T-helper 17 cell (primary cell): ENCODE measurements around the gene FAM111B. TPM values are rescaled to one million over a fixed set of nuclear protein-coding genes. Genes with fewer than 3 reads are reported as not detected.
"Not testable (repeated sequence)": the region's sequence is repeated elsewhere in the genome, so short reads cannot be mapped to it uniquely, and the experiment has no call there.

Experiments
- ATAC-seq: fragments of 150-1000 bp; cut with Tn5 transposase; 2 replicates; pipeline ENCODE4 v1.10.0; 2021; ENCODE audit warnings: mild to moderate bottlenecking, moderate library complexity
- DNase-seq, 3 donors: peaks; one replicate each; pipeline versions ENCODE4 v3.0.0 to v3.0.0-alpha.2; 2020 to 2021
- H3K9me3 ChIP-seq: one replicate; pipeline ENCODE4 v1.7.0; 2013; ENCODE audit warnings: low read length, mild to moderate bottlenecking; ENCODE audit not compliant: control insufficient read depth, poor library complexity, severe bottlenecking
- H3K27ac Mint-ChIP-seq: one replicate; pipeline ENCODE4 v1.8.0; 2022; ENCODE audit warnings: mild to moderate bottlenecking, moderate library complexity, mixed read lengths
- H3K27me3 Mint-ChIP-seq: one replicate; pipeline ENCODE4 v1.8.0; 2022; ENCODE audit warnings: mixed read lengths
- H3K36me3 Mint-ChIP-seq: one replicate; pipeline ENCODE4 v1.8.0; 2022; ENCODE audit warnings: low read depth, mixed read lengths
- H3K4me1 Mint-ChIP-seq: one replicate; pipeline ENCODE4 v1.8.0; 2022; ENCODE audit warnings: mild to moderate bottlenecking, mixed read lengths
- H3K4me3 Mint-ChIP-seq: one replicate; pipeline ENCODE4 v1.8.0; 2022; ENCODE audit warnings: mild to moderate bottlenecking, moderate library complexity, mixed read lengths
- total RNA-seq, 4 donors: library from RNA in 2 of 4; stranded (reverse) in 2 of 4; gene quantifications; one replicate each; pipeline ENCODE4 v1.2.3 and lab custom pipeline; 2022 to 2026

The FAM111B gene, protein sequence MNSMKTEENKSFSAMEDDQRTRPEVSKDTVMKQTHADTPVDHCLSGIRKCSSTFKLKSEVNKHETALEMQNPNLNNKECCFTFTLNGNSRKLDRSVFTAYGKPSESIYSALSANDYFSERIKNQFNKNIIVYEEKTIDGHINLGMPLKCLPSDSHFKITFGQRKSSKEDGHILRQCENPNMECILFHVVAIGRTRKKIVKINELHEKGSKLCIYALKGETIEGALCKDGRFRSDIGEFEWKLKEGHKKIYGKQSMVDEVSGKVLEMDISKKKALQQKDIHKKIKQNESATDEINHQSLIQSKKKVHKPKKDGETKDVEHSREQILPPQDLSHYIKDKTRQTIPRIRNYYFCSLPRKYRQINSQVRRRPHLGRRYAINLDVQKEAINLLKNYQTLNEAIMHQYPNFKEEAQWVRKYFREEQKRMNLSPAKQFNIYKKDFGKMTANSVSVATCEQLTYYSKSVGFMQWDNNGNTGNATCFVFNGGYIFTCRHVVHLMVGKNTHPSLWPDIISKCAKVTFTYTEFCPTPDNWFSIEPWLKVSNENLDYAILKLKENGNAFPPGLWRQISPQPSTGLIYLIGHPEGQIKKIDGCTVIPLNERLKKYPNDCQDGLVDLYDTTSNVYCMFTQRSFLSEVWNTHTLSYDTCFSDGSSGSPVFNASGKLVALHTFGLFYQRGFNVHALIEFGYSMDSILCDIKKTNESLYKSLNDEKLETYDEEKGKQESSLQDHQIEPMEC
- total RNA-seq (1 to 10 TPM; 1.4 to 2.0 TPM), total RNA-seq (lab: John Stamatoyannopoulos, UW) (3.0 to 3.4 reads per million in 2 donors)

DNA sequence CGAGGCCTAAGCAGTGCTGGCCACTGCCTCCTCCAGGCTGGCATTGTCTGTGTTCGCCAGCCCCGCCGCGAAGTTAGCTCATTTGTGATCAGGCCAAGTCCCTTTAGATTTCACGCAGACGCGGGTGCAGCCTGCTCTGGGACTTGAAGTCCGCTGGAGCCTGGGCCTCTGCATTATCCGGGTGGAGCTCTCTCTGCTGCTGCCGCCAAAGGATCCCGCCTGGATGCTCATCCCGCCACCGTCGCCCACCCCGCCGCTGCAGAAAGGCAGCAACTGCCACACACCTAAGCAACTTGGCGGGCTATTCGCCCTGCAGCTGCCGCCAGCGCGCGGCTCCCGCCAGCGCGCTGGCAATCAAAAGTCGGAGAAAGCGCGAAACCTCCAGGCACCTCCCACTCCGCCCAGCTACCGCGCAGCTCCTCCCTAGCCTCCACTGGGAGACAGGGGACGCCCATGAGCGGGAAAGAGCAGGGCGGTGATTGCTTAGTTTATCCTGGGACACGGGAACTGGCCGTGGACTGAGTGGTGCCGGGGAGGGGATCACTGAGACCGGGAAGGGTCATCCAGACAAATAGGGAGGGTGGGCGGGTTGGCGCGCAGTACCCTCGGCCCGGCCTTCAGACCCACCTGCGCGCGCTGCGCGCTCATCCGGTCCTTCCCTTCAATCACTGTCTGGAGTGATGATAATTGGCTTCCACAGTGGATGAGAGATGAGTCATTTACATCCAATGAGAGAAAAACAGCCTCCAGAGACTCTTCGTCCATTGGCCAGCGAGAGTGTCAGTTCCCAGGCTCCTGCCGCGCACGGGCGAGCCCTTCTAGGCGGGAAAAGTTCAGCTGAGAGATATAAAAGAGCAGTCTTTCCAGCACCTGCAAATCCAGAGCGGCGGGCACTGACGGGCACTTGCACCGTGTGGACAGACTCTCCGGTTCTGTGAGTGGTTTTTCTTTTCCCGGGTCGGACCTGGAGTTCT lies at the start of gene FAM111B:
Gene FAM111B, plus strand, starts transcription at position 875 of the 974 bp plus-strand sequence. CDS start 2,389 bp downstream, outside the sequence.
- peaks cover 43% of the 10 kb centered on the region for H3K4me1 Mint-ChIP-seq
- H3K27ac Mint-ChIP-seq, result peak within 1 kb of the TSS; percentile 76
- H3K36me3 Mint-ChIP-seq, result no peaks in the 10 kb centered on the region
- H3K9me3 ChIP-seq, result no peaks in the 10 kb centered on the region
- peak within 1 kb of the TSS; percentile 95 for H3K4me3 Mint-ChIP-seq
- peak; percentile 88 for ATAC-seq
- peak; percentile 32 to 64 (median 38) for DNase-seq
- H3K27me3 Mint-ChIP-seq, result no peaks in the 10 kb centered on the region

DNA sequence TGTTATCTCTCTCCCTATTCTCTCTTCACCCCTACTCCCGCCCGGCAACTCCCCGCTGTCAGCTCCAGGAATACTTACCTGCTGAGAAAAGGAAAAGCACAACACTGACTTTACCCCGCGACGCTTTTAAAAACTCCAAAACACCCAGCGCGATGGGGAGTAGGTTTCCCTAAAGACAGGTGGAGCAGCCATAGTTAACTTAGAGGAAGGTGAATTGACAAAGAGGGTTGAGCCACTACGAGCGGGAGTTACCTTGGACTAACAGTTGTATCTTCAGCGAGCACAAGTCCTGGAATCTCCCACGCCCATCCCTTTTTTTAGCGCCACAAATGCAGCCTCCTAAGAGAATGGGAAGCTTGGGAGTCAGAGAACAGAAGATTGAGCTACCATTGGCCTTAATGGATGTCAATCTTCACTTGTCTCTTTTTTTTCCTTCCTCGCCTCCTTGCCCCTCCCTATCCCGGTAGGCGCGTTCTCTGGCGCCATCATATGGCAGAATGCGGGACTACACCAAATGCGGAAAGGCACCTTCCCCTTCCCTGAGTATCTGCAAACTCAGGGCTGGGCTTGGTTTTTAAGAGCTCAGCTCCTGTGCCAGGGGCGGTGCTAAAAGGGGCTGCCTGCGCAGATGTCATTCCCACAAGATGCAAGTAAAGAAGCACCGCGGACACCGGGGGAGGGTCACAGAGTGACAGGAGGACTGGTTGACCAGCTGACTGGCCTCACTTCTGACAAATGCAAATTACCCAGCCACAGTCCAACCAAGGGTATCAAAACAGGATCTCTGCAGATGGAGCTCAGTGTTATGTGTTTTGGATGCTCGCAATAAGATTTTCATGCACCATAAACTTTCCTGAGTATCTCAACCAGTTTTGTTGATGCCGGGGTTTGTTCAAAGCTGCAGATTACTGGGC lies 48.7 kb upstream of the FAM111B start:
- ATAC-seq, result peak; percentile 97
- Mint-ChIP-seq H3K4me3 (peak overlapping the region; percentile 82), H3K27ac (peak overlapping the region; percentile 71), H3K4me1 (peaks cover 17% of the 10 kb centered on the region), H3K27me3 (peaks cover 76% of the 10 kb centered on the region)
- H3K36me3 Mint-ChIP-seq, H3K9me3 ChIP-seq: not testable (repeated sequence)
- peak; percentile 54 to 87 (median 62) for DNase-seq

DNA sequence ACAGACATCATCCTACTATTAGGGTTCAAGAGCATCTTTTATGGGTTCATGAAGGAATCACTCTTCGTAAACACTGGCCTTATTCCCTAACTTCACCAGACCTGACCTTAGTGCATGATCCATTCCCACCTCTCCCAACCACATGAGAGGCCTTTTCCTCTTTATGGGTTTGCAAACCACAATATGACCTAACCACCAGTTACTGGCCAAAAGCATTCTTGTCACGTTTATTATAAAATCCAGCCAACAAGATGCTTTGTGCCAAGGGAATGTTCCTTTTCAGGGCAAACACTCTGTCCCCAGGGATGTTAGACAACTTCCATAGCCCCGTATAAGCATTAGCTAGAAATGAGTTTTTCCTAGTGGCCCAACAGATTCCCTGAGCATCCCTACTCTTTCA lies 46.9 kb upstream of the FAM111B start:
- DNase-seq, H3K9me3 ChIP-seq, H3K36me3 Mint-ChIP-seq, ATAC-seq, H3K27ac Mint-ChIP-seq, H3K4me3 Mint-ChIP-seq: not testable (repeated sequence)
- Mint-ChIP-seq H3K4me1 (peaks cover 12% of the 10 kb centered on the region), H3K27me3 (peaks cover 82% of the 10 kb centered on the region)

DNA sequence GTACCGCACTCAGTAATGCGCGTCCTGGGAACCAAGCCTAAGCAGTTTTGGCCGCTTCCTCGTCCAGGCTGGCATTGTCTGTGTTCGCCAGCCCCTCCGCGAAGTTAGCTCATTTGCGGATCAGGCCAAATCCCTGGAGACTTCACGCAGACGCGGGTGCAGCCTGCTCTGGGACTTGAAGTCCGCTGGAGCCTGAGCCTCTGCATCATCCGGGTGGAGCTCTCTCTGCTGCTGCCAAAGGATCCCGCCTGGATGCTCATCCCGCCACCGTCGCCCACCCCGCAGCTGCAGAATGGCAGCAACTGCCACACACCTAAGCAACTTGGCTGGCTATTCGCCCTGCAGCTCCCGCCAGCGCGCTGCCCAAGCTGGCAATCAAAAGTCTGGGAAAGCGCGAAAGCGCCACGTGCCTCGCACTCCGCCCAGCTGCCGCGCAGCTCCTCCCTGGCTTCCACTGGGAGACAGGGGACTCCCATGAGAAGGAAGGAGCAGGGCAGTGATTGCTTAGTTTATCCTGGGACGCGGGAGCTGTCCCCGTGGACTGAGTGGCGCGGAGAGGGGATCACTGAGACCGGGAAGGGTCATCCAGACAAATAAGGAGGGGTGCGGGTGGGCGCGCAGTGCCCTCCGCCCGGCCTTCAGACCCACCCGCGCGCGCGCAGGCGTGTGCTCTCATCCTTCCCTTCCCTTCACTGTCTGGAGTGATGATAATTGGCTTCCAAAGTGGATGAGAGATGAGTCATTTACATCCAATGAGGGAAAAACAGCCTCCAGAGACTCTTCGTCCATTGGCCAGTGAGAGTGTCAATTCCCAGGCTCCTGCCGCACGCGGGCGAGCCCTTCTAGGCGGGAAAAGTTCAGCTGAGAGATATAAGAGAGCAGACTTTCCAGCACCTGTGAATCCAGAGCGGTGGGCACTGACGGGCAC lies 44.2 kb upstream of the FAM111B start:
- Mint-ChIP-seq H3K27ac (no peak overlapping the region), H3K27me3 (peaks cover 89% of the 10 kb centered on the region), H3K4me3 (peak overlapping the region; percentile 19), H3K36me3 (peaks cover 3% of the 10 kb centered on the region), H3K4me1 (peaks cover 8% of the 10 kb centered on the region)
- ATAC-seq (no peak), DNase-seq (no peak)
- H3K9me3 ChIP-seq, result no peaks in the 10 kb centered on the region

DNA sequence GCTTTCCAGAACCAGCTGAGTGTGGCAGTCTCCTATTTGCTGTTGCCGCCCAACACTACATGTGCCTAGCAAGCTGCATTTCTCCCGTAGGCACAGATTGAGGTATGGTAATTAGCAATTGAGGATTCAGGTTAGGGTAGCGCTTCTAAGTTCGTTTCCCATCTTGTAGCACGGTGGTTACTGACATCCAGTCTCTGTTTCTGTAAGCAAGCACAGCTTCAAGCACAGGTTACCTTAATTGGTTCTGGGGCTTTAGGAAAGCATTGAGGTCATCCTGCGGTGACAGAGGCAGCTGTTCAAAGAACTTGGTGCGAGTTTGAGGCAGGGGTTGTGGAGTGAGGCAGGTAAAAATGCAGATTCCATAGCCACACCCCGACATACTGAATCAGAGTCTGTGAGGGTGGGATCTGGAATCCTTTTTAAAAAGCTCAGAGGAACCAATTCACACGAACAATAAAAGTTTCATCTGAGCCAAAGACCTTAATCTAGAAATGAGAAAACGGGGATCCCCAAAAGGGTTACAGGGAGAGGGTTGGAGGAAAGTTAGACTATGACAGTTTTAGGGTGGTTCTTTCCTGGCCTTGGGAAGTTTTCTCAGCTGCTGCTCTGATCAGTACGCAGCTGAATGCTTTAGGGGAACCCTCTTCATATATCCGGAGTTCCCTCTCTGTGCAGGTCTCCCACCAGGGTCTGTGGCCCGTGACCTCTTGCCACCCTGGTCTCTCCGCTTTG lies 42.9 kb upstream of the FAM111B start:
- H3K36me3 Mint-ChIP-seq, H3K27ac Mint-ChIP-seq, H3K9me3 ChIP-seq, H3K4me3 Mint-ChIP-seq, DNase-seq, H3K4me1 Mint-ChIP-seq: not testable (repeated sequence)
- H3K27me3 Mint-ChIP-seq, result peaks cover 86% of the 10 kb centered on the region
- ATAC-seq, result peak; percentile 25

DNA sequence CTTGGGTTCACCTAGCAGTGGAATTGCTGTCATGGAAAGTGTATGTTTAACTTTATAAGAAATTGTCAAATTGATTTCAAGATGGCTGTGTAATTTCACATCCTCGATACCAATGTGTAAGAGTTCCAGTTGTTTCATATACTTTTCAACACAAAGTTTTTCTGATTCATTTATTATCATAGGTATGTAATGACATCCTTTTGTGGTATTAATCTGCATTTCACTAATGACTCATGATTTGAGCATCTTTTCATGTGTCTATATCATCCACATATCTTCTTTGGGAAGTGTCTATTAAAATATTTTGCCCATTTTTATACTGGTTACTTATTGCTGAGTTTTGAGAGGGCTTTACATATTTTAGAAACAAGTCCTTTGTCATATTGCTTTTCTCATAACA lies 38.0 kb upstream of the FAM111B start:
- Mint-ChIP-seq H3K27me3 (peaks cover 81% of the 10 kb centered on the region), H3K27ac (no peak overlapping the region), H3K36me3 (peaks cover 2% of the 10 kb centered on the region), H3K4me1 (no peaks in the 10 kb centered on the region), H3K4me3 (no peak overlapping the region)
- ATAC-seq (no peak), DNase-seq (no peak)
- H3K9me3 ChIP-seq, result no peaks in the 10 kb centered on the region

DNA sequence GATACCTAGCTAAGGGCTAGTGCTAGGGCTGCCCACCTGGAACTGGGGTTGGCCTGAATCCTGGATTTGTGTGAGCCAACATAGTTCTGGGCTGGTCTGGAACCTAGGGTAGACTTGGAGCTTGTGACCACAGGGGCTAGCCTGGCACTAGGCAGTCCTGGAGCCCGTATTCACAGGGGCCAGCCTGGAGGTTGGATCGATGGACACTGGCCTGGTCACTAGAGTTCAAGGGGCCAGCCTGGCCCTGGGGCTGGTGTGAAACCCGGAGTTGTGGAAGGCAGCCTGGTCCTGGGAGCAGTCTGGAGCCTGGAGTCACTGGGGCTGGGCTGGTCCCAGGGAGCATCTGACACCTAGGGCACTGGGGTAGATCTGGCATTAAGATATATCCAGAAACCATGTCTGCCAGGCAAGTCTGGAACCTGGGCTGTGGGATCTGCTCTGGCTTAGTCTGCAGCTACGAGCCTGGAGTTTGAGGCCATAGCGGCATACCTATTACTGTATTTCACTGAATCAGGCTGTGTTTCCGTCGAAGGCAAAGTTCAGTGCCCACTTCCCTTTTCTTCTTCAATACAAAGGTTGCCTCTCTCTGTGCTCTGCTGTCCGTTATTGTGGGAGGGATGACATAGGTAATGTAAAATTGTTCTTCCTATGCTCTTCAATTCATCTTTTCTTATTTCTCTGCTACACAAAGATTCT lies 30.0 kb upstream of the FAM111B start:
- Mint-ChIP-seq H3K4me3 (no peak overlapping the region), H3K4me1 (peaks cover 8% of the 10 kb centered on the region), H3K36me3 (peaks cover 7% of the 10 kb centered on the region), H3K27ac (no peak overlapping the region), H3K27me3 (peaks cover 62% of the 10 kb centered on the region)
- ATAC-seq (peak; percentile 36), DNase-seq (no peak)
- no peaks in the 10 kb centered on the region for H3K9me3 ChIP-seq

DNA sequence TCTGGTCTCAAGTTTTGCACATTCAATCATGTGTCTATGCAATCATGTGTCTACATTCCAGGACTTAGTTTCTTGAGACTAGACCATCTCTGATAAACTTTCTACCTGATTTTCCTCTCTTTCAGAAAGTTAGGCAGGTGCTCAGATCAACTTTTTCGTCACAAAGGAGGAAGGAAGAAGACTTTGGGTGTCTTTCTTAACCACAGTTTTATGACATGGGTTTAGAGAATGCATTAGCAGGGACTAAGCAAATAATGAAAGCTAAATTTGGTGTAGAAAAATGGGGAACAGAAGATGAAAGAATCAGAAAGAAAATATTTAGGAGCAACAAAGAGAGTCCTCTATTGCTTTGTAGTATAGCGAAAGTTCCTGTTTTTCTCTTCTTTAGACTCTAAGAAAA lies 28.6 kb upstream of the FAM111B start:
- H3K4me3 Mint-ChIP-seq, result no peak overlapping the region
- peaks cover 8% of the 10 kb centered on the region for H3K4me1 Mint-ChIP-seq
- H3K36me3 Mint-ChIP-seq, result peaks cover 7% of the 10 kb centered on the region
- DNase-seq (no peak), ATAC-seq (no peak)
- peaks cover 58% of the 10 kb centered on the region for H3K27me3 Mint-ChIP-seq
- H3K27ac Mint-ChIP-seq, result no peak overlapping the region
- no peaks in the 10 kb centered on the region for H3K9me3 ChIP-seq

DNA sequence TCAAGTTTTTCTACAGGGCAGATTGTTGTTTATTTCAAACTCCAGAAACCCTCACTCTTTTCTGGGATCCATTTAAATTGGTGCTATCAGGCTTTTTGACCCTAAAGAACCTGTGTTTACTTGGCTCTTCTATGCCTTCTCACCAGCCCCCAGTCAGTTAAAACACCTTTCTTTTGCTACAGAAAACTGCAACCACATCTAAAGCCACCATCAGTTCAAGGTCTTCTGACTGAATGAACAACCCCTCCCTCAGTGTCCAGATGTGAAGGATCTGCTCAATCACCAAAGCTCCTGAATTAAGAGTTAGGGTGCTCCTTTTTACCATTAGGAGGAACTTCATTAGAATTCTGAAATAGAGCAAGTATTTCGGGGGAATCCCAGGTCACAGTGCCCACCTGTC lies 28.0 kb upstream of the FAM111B start:
- Mint-ChIP-seq H3K27me3 (peaks cover 62% of the 10 kb centered on the region), H3K4me3 (no peak overlapping the region), H3K27ac (no peak overlapping the region)

DNA sequence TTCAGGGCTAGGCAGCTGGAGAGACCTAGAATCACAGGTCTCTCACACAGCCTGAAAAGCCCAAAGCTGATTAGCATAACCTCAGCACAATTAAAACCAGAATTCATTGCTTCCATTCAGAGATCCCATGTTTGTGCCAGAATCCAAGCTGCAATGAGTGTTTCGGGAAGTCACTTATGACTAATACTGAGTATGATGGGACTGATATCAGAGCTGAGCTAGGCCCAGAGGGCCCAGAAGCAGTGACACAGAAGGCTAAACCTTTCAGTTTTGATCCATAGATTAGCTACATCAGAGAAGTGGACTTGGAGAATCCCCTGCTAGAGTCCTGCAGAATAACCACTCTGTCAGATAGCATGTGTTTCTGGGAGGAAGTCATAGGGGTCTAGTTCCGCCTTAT lies 26.6 kb upstream of the FAM111B start:
- not testable (repeated sequence) for H3K4me1 Mint-ChIP-seq, H3K27ac Mint-ChIP-seq, H3K36me3 Mint-ChIP-seq, H3K9me3 ChIP-seq, H3K4me3 Mint-ChIP-seq, DNase-seq, ATAC-seq
- H3K27me3 Mint-ChIP-seq, result peaks cover 55% of the 10 kb centered on the region

More for the DNA sequence above, 28.0 kb upstream of the FAM111B start:
- ATAC-seq (no peak), DNase-seq (no peak)
- H3K36me3 Mint-ChIP-seq, result peaks cover 7% of the 10 kb centered on the region
- no peaks in the 10 kb centered on the region for H3K9me3 ChIP-seq
- peaks cover 8% of the 10 kb centered on the region for H3K4me1 Mint-ChIP-seq
